KOPT-K1 (cell line): ENCODE data around the gene NLK.
"Not testable (repeated sequence)": the region's sequence is repeated elsewhere in the genome, so short reads cannot be mapped to it uniquely, and the experiment has no call there.

Experiments
- H3K27ac ChIP-seq: fragments of 200-600 bp; sonication (generic); 2 replicates; pipeline ENCODE4 v1.5.1; 2016; ENCODE audit warnings: antibody characterized with exemption, mild to moderate bottlenecking, low read depth, low read length; ENCODE audit not compliant: poor library complexity, severe bottlenecking
- H3K36me3 ChIP-seq: fragments of 200-600 bp; sonication (generic); 2 replicates; pipeline ENCODE4 v1.5.1; 2017; ENCODE audit warnings: antibody characterized with exemption, mild to moderate bottlenecking, low read length, moderate library complexity; ENCODE audit not compliant: insufficient read depth
- H3K9me3 ChIP-seq: fragments of 200-600 bp; sonication (generic); 2 replicates; pipeline ENCODE4 v1.5.1; 2017; ENCODE audit warnings: antibody characterized with exemption, low read length, mild to moderate bottlenecking; ENCODE audit not compliant: insufficient read depth, poor library complexity, severe bottlenecking

The NLK gene

GRCh38 chr17:28127196-28127595 lies 84.7 kb downstream of the NLK start:
- Histone ChIP-seq H3K9me3 (no peaks in the 10 kb centered on the region), H3K36me3 (peaks cover 24% of the 10 kb centered on the region), H3K27ac (no peak overlapping the region)

- Histone ChIP-seq H3K36me3 (peaks cover 27% of the 10 kb centered on the region), H3K9me3 (no peaks in the 10 kb centered on the region), H3K27ac (no peak overlapping the region)
These were observed 86.3 kb downstream of the NLK start for GRCh38 chr17:28128779-28129178.

GRCh38 chr17:28130472-28130871 lies 88.0 kb downstream of the NLK start:
- peaks cover 21% of the 10 kb centered on the region for H3K36me3 ChIP-seq
- H3K9me3 ChIP-seq: no peaks in the 10 kb centered on the region
- no peak overlapping the region for H3K27ac ChIP-seq

GRCh38 chr17:28131599-28131998 lies 89.1 kb downstream of the NLK start:
- H3K27ac ChIP-seq: no peak overlapping the region
- H3K36me3 ChIP-seq: peaks cover 22% of the 10 kb centered on the region
- H3K9me3 ChIP-seq: no peaks in the 10 kb centered on the region

- H3K27ac ChIP-seq: no peak overlapping the region
- peaks cover 22% of the 10 kb centered on the region for H3K36me3 ChIP-seq
- no peaks in the 10 kb centered on the region for H3K9me3 ChIP-seq
These were observed 91.1 kb downstream of the NLK start for GRCh38 chr17:28133562-28133970.

- H3K27ac ChIP-seq: no peak overlapping the region
- H3K36me3 ChIP-seq: peaks cover 22% of the 10 kb centered on the region
- H3K9me3 ChIP-seq: no peaks in the 10 kb centered on the region
These were observed 94.4 kb downstream of the NLK start for GRCh38 chr17:28136923-28137322.

GRCh38 chr17:28139822-28140221 lies 97.3 kb downstream of the NLK start:
- Histone ChIP-seq H3K27ac (no peak overlapping the region), H3K36me3 (peaks cover 4% of the 10 kb centered on the region; the same call in 1 of the 2 replicates), H3K9me3 (no peaks in the 10 kb centered on the region)

GRCh38 chr17:28141313-28141712 lies 98.8 kb downstream of the NLK start:
- no peak overlapping the region for H3K27ac ChIP-seq
- no peaks in the 10 kb centered on the region for H3K36me3 ChIP-seq
- no peaks in the 10 kb centered on the region for H3K9me3 ChIP-seq

- Histone ChIP-seq H3K36me3 (no peaks in the 10 kb centered on the region), H3K27ac (no peak overlapping the region), H3K9me3 (no peaks in the 10 kb centered on the region)
These were observed 99.3 kb downstream of the NLK start for GRCh38 chr17:28141773-28142172.

GRCh38 chr17:28142305-28142704 lies 99.8 kb downstream of the NLK start:
- Histone ChIP-seq H3K36me3 (no peaks in the 10 kb centered on the region), H3K9me3 (no peaks in the 10 kb centered on the region), H3K27ac (no peak overlapping the region)

GRCh38 chr17:28144019-28144418 lies 101.5 kb downstream of the NLK start:
- no peaks in the 10 kb centered on the region for H3K36me3 ChIP-seq
- no peak overlapping the region for H3K27ac ChIP-seq
- no peaks in the 10 kb centered on the region for H3K9me3 ChIP-seq

- no peaks in the 10 kb centered on the region for H3K36me3 ChIP-seq
- no peaks in the 10 kb centered on the region for H3K9me3 ChIP-seq
- no peak overlapping the region for H3K27ac ChIP-seq
These were observed 102.9 kb downstream of the NLK start for GRCh38 chr17:28145348-28145747.

GRCh38 chr17:28147017-28147416 lies 104.5 kb downstream of the NLK start:
- Histone ChIP-seq H3K36me3 (no peaks in the 10 kb centered on the region), H3K9me3 (no peaks in the 10 kb centered on the region)

GRCh38 chr17:28151001-28151400 lies 108.5 kb downstream of the NLK start:
- no peak overlapping the region for H3K27ac ChIP-seq
- no peaks in the 10 kb centered on the region for H3K36me3 ChIP-seq
- H3K9me3 ChIP-seq: no peaks in the 10 kb centered on the region

More at GRCh38 chr17:28147017-28147416, 104.5 kb downstream of the NLK start:
- no peak overlapping the region for H3K27ac ChIP-seq

- no peaks in the 10 kb centered on the region for H3K9me3 ChIP-seq
- no peak overlapping the region for H3K27ac ChIP-seq
- no peaks in the 10 kb centered on the region for H3K36me3 ChIP-seq
These were observed 111.7 kb downstream of the NLK start for GRCh38 chr17:28154214-28154613.

GRCh38 chr17:28155405-28155804 lies 112.9 kb downstream of the NLK start:
- not testable (repeated sequence) for H3K36me3 ChIP-seq, H3K27ac ChIP-seq, H3K9me3 ChIP-seq

- Histone ChIP-seq H3K27ac (no peak overlapping the region), H3K9me3 (no peaks in the 10 kb centered on the region), H3K36me3 (0 out of 2 replicates have a peak, but pooled peaks cover 2% of the 10 kb centered on the region)
These were observed 116.5 kb downstream of the NLK start for GRCh38 chr17:28159004-28159403.
